HG03575 (cell line): Measurements from ENCODE around the gene KRTAP1-1.
"Not testable (repeated sequence)": the region's sequence is repeated elsewhere in the genome, so short reads cannot be mapped to it uniquely, and the experiment has no call there.

Experiments
- ATAC-seq: cut with Tn5 transposase; IDR thresholded peaks from one replicate; pipeline ENCODE4 v1.9.1; 2021; ENCODE audit not compliant: unreplicated experiment, insufficient number of reproducible peaks, low FRiP score; ENCODE audit errors: extremely low read depth

Gene KRTAP1-1

GRCh38 chr17:41040783-41041571 is at the start of gene KRTAP1-1:
KRTAP1-1 (minus strand) TSS chr17:41041450; CDS start chr17:41041397, 53 bp downstream.
- not testable (repeated sequence) for ATAC-seq

- not testable (repeated sequence) for ATAC-seq
These were observed 47.6 kb upstream of the KRTAP1-1 start for GRCh38 chr17:41088760-41089352.

- ATAC-seq: not testable (repeated sequence)
These were observed 43.0 kb upstream of the KRTAP1-1 start, which contains the start of gene KRTAP4-7 for GRCh38 chr17:41084100-41084856. KRTAP4-7 (plus strand) TSS chr17:41084150; CDS start chr17:41084207, 57 bp downstream.

GRCh38 chr17:41083427-41083826 is 42.2 kb upstream of the KRTAP1-1 start:
- not testable (repeated sequence) for ATAC-seq

- no peak for ATAC-seq
These were observed 41.4 kb upstream of the KRTAP1-1 start for GRCh38 chr17:41082626-41083025.

GRCh38 chr17:41076788-41077187 is 35.5 kb upstream of the KRTAP1-1 start:
- no peak for ATAC-seq

- no peak for ATAC-seq
These were observed 32.4 kb upstream of the KRTAP1-1 start for GRCh38 chr17:41073676-41074075.

- no peak for ATAC-seq
These were observed 30.5 kb upstream of the KRTAP1-1 start for GRCh38 chr17:41071606-41072360.

- no peak for ATAC-seq
These were observed 27.8 kb upstream of the KRTAP1-1 start for GRCh38 chr17:41069031-41069430.

- no peak for ATAC-seq
These were observed 26.0 kb upstream of the KRTAP1-1 start for GRCh38 chr17:41067281-41067680.

- no peak for ATAC-seq
These were observed 24.8 kb upstream of the KRTAP1-1 start, which contains the start of gene KRTAP2-4 for GRCh38 chr17:41065829-41066624. KRTAP2-4 (minus strand) TSS chr17:41065879; CDS start chr17:41065845, 34 bp downstream.

GRCh38 chr17:41065016-41065689 is 23.9 kb upstream of the KRTAP1-1 start:
- ATAC-seq: not testable (repeated sequence)

- ATAC-seq: no peak
These were observed 23.1 kb upstream of the KRTAP1-1 start for GRCh38 chr17:41064301-41064700.

- ATAC-seq: no peak
These were observed 22.2 kb upstream of the KRTAP1-1 start for GRCh38 chr17:41063449-41063848.

GRCh38 chr17:41061964-41062363 is 20.7 kb upstream of the KRTAP1-1 start:
- no peak for ATAC-seq

GRCh38 chr17:41060052-41060604 is 18.9 kb upstream of the KRTAP1-1 start, which contains the start of gene KRTAP2-3:
KRTAP2-3 (minus strand) TSS chr17:41060114; CDS start chr17:41060050, 64 bp downstream.
- ATAC-seq: no peak
